CD4-positive, alpha-beta T cell (primary cell): ENCODE data around the gene ATM. TPM values are rescaled to one million over a fixed set of nuclear protein-coding genes. Genes with fewer than 3 reads are reported as not detected.

Source experiments
- ATAC-seq: fragments of 200-7000 bp; cut with Tn5 transposase; one replicate; pipeline ENCODE4 v1.10.0; 2022; ENCODE audit warnings: mild to moderate bottlenecking; ENCODE audit not compliant: poor library complexity
- CTCF ChIA-PET: fragments of 350-600 bp; sonication (Branson Sonifier 250); formaldehyde crosslinking; loops from one replicate; lab custom pipeline; 2021; ENCODE audit warnings: antibody characterized with exemption, inconsistent platforms; lab: Charles Lee
- POLR2A ChIA-PET: fragments of 350-600 bp; sonication (Branson Sonifier 250); formaldehyde crosslinking; loops from one replicate; lab custom pipeline; 2021; ENCODE audit warnings: antibody characterized with exemption, inconsistent platforms; lab: Charles Lee
- DNase-seq, 14 experiments: peaks; one replicate each; pipeline ENCODE4 v3.0.0-alpha.2; 2013 to 2020; ENCODE audit warnings: mixed read lengths in 2 of 14
- H3K27ac ChIP-seq, 2 donors: one replicate each; pipeline versions ENCODE4 v1.5.1 to v1.7.0; 2013; ENCODE audit warnings: low read length in 2 of 2, low read depth in 1 of 2, mild to moderate bottlenecking in 1 of 2
- H3K27me3 ChIP-seq, 2 experiments: 1 replicate in 1 of 2; 2 replicates in 1 of 2; pipeline versions ENCODE4 v1.6.1 to v1.7.0; 2013; ENCODE audit warnings: low read length in 2 of 2, control low read depth in 1 of 2, mild to moderate bottlenecking in 1 of 2, moderate library complexity in 1 of 2; ENCODE audit not compliant: insufficient read depth in 2 of 2, control insufficient read depth in 1 of 2
- H3K36me3 ChIP-seq: one replicate; pipeline ENCODE4 v1.6.1; 2013; ENCODE audit warnings: low read length, control low read depth; ENCODE audit not compliant: insufficient read depth
- H3K4me1 ChIP-seq: one replicate; pipeline ENCODE4 v1.6.1; 2013; ENCODE audit warnings: low read length, control low read depth; ENCODE audit not compliant: insufficient read depth
- H3K4me3 ChIP-seq: one replicate; pipeline ENCODE4 v1.5.1; 2013; ENCODE audit warnings: mild to moderate bottlenecking, low read length, moderate library complexity
- H3K9me3 ChIP-seq, 2 experiments: 1 replicate in 1 of 2; 2 replicates in 1 of 2; pipeline versions ENCODE4 v1.6.1 to v1.7.0; 2013; ENCODE audit warnings: low read length in 2 of 2, mild to moderate bottlenecking in 2 of 2, control low read depth in 1 of 2, moderate library complexity in 1 of 2; ENCODE audit not compliant: control insufficient read depth in 1 of 2, insufficient read depth in 1 of 2
- H3K27ac Mint-ChIP-seq: one replicate; pipeline ENCODE4 v1.8.0; 2020; ENCODE audit warnings: mixed read lengths
- H3K27me3 Mint-ChIP-seq: one replicate; pipeline ENCODE4 v1.8.0; 2021; ENCODE audit warnings: mixed read lengths
- H3K36me3 Mint-ChIP-seq: one replicate; pipeline ENCODE4 v1.8.0; 2021; ENCODE audit warnings: low read depth, mixed read lengths
- H3K4me1 Mint-ChIP-seq: one replicate; pipeline ENCODE4 v1.8.0; 2021; ENCODE audit warnings: low read depth, mixed read lengths
- H3K4me3 Mint-ChIP-seq: one replicate; pipeline ENCODE4 v1.8.0; 2020; ENCODE audit warnings: mild to moderate bottlenecking, mixed read lengths
- H3K9me3 Mint-ChIP-seq: one replicate; pipeline ENCODE4 v1.8.0; 2020; ENCODE audit warnings: mixed read lengths
- CTCF ChIP-seq: fragments of 200-600 bp; IDR thresholded peaks from one replicate; pipeline ENCODE4 v1.8.0; 2022; ENCODE audit warnings: antibody characterized with exemption, mild to moderate bottlenecking
- intact Hi-C, 2 experiments: fragments of 100-400 bp; cut with DNase I in 1 of 2; cut with micrococcal nuclease in 1 of 2; formaldehyde crosslinking; loops; one replicate each; pipeline versions ENCODE4 v1.15.1 to v1.9.0; 2023 to 2025; cut with DNase I, micrococcal nuclease
- total RNA-seq, 174 experiments: library from RNA in 2 of 174; stranded (reverse) in 2 of 174; gene quantifications; one replicate each; pipeline ENCODE4 v1.2.3 and lab custom pipeline; 2021 to 2026

Gene ATM
- total RNA-seq, 2 experiments from 2014 or later = 307 to 329 TPM

DNA sequence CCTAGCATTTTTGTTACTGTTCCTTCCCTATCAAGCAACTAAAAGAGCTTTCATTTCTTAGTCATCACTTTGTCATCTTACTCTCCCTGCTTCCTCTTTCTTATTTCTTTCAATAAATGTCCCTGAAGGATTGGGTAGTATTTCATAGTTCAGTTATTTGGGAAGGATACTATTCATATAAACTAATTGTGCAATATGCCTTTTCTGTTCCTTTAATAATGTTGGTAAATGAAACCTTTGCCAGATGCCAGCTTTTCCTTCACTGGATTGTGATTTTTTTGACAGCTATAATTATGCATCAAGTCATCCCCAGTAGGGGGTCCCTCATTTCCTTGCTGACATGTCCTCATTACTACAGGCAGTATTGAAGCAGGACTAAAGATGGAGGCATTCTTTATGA lies 101.7 kb downstream of the ATM start:
- Histone ChIP-seq H3K27ac (no peak overlapping the region), H3K9me3 (no peaks in the 10 kb centered on the region), H3K4me1 (no peaks in the 10 kb centered on the region), H3K4me3 (no peak overlapping the region), H3K27me3 (no peaks in the 10 kb centered on the region), H3K36me3 (peaks cover 98% of the 10 kb centered on the region)
- Mint-ChIP-seq H3K4me1 (no peaks in the 10 kb centered on the region), H3K36me3 (peaks cover 94% of the 10 kb centered on the region), H3K4me3 (no peak overlapping the region), H3K27ac (peak overlapping the region; percentile 24), H3K27me3 (no peaks in the 10 kb centered on the region), H3K9me3 (no peaks in the 10 kb centered on the region)
- ATAC-seq = no peak
- DNase-seq = no peak
- no peak for TF ChIP-seq CTCF
- POLR2A ChIA-PET = no interaction called here
- CTCF ChIA-PET = interaction anchor here (0.6 kb wide), 1 partner anchor 92 kb away, joined by 3 read pairs; no protein-coding TSS in a partner anchor
- intact Hi-C loops = loop anchor here in 1 of 2 experiments (5.0 kb wide), 1 partner anchor 42 kb away; no protein-coding TSS in a partner anchor

DNA sequence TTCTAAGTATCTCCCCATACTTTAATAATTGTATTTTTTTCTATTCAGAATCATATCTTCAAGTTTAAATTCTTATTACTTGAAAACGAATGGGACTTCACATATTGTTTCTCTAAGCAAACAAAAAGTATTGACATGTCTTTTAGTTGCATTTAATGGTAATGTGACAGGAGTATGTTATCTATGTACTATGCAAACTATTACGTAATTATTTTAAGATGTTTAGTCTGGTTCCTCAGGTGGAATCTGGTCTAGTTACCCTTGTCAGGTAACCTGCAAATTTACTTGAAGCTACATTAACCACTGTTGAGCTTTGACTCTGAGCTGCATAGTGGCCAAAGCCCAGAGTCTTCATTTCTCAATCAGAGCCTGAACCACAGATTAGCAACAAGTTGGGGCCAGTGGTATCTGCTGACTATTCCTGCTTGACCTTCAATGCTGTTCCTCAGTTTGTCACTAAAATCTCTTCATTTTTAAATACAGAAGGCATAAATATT lies 110.6 kb downstream of the ATM start:
- no peak for TF ChIP-seq CTCF
- Mint-ChIP-seq H3K27ac (peak overlapping the region; percentile 36), H3K4me1 (peaks cover 8% of the 10 kb centered on the region), H3K4me3 (no peak overlapping the region), H3K36me3 (peaks cover 95% of the 10 kb centered on the region), H3K27me3 (no peaks in the 10 kb centered on the region), H3K9me3 (no peaks in the 10 kb centered on the region)
- H3K4me1 ChIP-seq = no peaks in the 10 kb centered on the region
- no peak overlapping the region for H3K4me3 ChIP-seq
- no peak overlapping the region for H3K27ac ChIP-seq
- no peak for ATAC-seq
- no peaks in the 10 kb centered on the region for H3K27me3 ChIP-seq
- no peak for DNase-seq
- intact Hi-C loops = loop anchor here in 1 of 2 experiments (5.0 kb wide), 1 partner anchor 81 kb away; no protein-coding TSS in a partner anchor
- H3K9me3 ChIP-seq = no peaks in the 10 kb centered on the region
- ChIA-PET POLR2A (interaction anchor here (1.4 kb wide), 1 partner anchor 41 kb away, joined by 3 read pairs; no protein-coding TSS in a partner anchor), CTCF (no interaction called here)
- peaks cover 96% of the 10 kb centered on the region for H3K36me3 ChIP-seq

DNA sequence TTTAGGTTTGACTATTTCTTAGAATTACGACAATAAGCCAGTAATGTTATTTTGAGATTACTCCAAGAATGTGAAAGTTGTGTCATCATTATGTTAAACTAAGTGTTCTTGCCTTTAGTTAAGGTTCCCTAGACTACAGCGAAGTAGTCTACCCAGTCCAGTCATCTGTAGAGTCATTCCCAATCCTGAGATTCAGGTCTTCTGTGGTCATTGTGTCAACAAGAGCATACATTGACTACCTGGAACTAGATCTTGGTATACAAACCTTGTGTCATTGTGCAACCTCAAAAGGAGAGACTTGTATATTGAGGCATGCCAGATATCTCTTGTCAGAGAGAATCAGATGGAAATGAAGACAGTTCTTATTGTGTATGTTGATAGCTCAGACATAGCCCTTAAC lies 115.9 kb downstream of the ATM start:
- H3K36me3 Mint-ChIP-seq = peaks cover 83% of the 10 kb centered on the region
- POLR2A ChIA-PET = interaction anchor here (0.7 to 1.5 kb wide), 3 partner anchors 11 to 115 kb away, joined by 3 to 4 read pairs (median 3); partner anchors contain the start of gene ATM
- no peak overlapping the region for H3K4me3 Mint-ChIP-seq
- DNase-seq = no peak
- Histone ChIP-seq H3K36me3 (peaks cover 64% of the 10 kb centered on the region), H3K4me3 (no peak overlapping the region), H3K27me3 (no peaks in the 10 kb centered on the region), H3K9me3 (no peaks in the 10 kb centered on the region), H3K27ac (peak overlapping the region in 1 of 2 donors; percentile 7), H3K4me1 (no peaks in the 10 kb centered on the region)
- no peaks in the 10 kb centered on the region for H3K27me3 Mint-ChIP-seq
- no peak for ATAC-seq
- peaks cover 32% of the 10 kb centered on the region for H3K4me1 Mint-ChIP-seq
- TF ChIP-seq CTCF = no peak
- H3K9me3 Mint-ChIP-seq = no peaks in the 10 kb centered on the region
- intact Hi-C loops = no loop called here
- CTCF ChIA-PET = no interaction called here
- H3K27ac Mint-ChIP-seq = peak overlapping the region; percentile 31
